ENCODE results near the gene ENGASE. TPM values are rescaled to one million over a fixed set of nuclear protein-coding genes. Genes with fewer than 3 reads are reported as not detected.

Gene ENGASE
- polyA plus RNA-seq, 1 of the 3 experiments (the other 2 are of a cell fraction) = 30.1 TPM

DNA sequence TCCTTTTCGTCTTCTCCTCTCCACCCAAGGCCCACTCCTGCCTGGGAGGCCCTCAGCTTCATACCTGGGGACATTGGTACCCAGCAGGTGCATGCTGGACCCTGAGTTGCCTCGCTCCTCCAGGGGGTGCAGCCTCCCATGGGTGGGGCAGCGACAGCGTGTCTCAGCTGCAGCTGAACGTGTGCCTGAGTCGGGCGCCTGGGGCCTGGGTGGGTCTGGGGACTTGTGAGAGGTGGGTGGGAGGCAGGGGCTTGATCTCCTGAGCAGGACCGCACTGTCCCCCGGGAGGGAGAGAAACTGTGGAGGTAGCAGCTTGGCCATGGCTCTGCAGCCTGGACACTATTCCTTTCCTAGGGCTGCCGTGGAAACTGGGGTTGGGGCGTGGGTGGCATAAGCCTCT, 24.8 kb upstream of the ENGASE start:
- Histone ChIP-seq H2AFZ (ENCODE audit: low read depth) (no peak overlapping the region), H3K9me3 (no peaks in the 10 kb centered on the region), H3K4me1 (ENCODE audit: control insufficient read depth in 1 of 2, insufficient read depth in 2 of 2, low read depth in 1 of 2, low read length in 1 of 2) (peaks cover 0 to 23% of the 10 kb centered on the region in 2 experiments; a peak in 2 of 4 replicates), H3K27ac (ENCODE audit: low read depth in 2 of 2, low read length in 1 of 2) (no peak overlapping the region), H3K27me3 (ENCODE audit: insufficient read depth) (no peaks in the 10 kb centered on the region), H3K4me2 (no peak overlapping the region), H3K79me2 (ENCODE audit: insufficient read depth) (no peaks in the 10 kb centered on the region), H3K4me3 (ENCODE audit: low read depth in 2 of 2, low read length in 1 of 2) (no peak overlapping the region), H3K9me2 (no peaks in the 10 kb centered on the region), H3K36me3 (replicated peaks in 1 of 2; ENCODE audit: control insufficient read depth in 1 of 2, insufficient read depth in 2 of 2, low read length in 1 of 2) (no peaks in the 10 kb centered on the region), H3F3A (replicated peaks; ENCODE audit: insufficient read depth) (no peaks in the 10 kb centered on the region), H4K20me1 (ENCODE audit: insufficient read depth) (no peaks in the 10 kb centered on the region), H3K9ac (no peak overlapping the region)
- ChIA-PET CTCF (interaction anchor here (1.1 to 25.7 kb wide), 9 partner anchors 10 to 341 kb away, joined by 3 to 529 read pairs (median 4); partner anchors contain the start of gene C1QTNF1), POLR2A (no interaction called here)
- WGBS (ENCODE audit: low lambda C conversion rate) = 77% methylated on average over 10 of the region's 11 CpGs
- no peak for DNase-seq
- TF ChIP-seq, protein P1, sequence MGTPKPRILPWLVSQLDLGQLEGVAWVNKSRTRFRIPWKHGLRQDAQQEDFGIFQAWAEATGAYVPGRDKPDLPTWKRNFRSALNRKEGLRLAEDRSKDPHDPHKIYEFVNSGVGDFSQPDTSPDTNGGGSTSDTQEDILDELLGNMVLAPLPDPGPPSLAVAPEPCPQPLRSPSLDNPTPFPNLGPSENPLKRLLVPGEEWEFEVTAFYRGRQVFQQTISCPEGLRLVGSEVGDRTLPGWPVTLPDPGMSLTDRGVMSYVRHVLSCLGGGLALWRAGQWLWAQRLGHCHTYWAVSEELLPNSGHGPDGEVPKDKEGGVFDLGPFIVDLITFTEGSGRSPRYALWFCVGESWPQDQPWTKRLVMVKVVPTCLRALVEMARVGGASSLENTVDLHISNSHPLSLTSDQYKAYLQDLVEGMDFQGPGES (IDR thresholded peaks at IDR 0.05; ENCODE audit: low read depth, low read length) = no peak
- TF ChIP-seq MEF2A (IDR thresholded peaks at IDR 0.05; ENCODE audit: borderline replicate concordance, low read depth) (no peak), RAD21 (IDR thresholded peaks at IDR 0.05; ENCODE audit: low read length) (no peak), EP300 (IDR thresholded peaks at IDR 0.05; ENCODE audit: borderline replicate concordance in 1 of 2, low read depth in 1 of 2, low read length in 1 of 2) (no peak), MXI1 (IDR thresholded peaks at IDR 0.05; ENCODE audit: low read depth, low read length) (no peak), FOXM1 (IDR thresholded peaks at IDR 0.05; ENCODE audit: low read depth) (no peak), TAF1 (IDR thresholded peaks at IDR 0.05; ENCODE audit: borderline replicate concordance, low read depth, low read length) (no peak), RCOR1 (IDR thresholded peaks at IDR 0.05; ENCODE audit: low read length) (no peak), JUND (IDR thresholded peaks at IDR 0.05) (no peak)
- TF ChIP-seq, protein P2, sequence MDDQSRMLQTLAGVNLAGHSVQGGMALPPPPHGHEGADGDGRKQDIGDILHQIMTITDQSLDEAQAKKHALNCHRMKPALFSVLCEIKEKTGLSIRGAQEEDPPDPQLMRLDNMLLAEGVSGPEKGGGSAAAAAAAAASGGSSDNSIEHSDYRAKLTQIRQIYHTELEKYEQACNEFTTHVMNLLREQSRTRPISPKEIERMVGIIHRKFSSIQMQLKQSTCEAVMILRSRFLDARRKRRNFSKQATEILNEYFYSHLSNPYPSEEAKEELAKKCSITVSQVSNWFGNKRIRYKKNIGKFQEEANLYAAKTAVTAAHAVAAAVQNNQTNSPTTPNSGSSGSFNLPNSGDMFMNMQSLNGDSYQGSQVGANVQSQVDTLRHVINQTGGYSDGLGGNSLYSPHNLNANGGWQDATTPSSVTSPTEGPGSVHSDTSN (IDR thresholded peaks at IDR 0.05) = no peak
- TF ChIP-seq, protein P3, sequence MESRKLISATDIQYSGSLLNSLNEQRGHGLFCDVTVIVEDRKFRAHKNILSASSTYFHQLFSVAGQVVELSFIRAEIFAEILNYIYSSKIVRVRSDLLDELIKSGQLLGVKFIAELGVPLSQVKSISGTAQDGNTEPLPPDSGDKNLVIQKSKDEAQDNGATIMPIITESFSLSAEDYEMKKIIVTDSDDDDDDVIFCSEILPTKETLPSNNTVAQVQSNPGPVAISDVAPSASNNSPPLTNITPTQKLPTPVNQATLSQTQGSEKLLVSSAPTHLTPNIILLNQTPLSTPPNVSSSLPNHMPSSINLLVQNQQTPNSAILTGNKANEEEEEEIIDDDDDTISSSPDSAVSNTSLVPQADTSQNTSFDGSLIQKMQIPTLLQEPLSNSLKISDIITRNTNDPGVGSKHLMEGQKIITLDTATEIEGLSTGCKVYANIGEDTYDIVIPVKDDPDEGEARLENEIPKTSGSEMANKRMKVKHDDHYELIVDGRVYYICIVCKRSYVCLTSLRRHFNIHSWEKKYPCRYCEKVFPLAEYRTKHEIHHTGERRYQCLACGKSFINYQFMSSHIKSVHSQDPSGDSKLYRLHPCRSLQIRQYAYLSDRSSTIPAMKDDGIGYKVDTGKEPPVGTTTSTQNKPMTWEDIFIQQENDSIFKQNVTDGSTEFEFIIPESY (IDR thresholded peaks at IDR 0.05; ENCODE audit: borderline replicate concordance, low read depth) = no peak

DNA sequence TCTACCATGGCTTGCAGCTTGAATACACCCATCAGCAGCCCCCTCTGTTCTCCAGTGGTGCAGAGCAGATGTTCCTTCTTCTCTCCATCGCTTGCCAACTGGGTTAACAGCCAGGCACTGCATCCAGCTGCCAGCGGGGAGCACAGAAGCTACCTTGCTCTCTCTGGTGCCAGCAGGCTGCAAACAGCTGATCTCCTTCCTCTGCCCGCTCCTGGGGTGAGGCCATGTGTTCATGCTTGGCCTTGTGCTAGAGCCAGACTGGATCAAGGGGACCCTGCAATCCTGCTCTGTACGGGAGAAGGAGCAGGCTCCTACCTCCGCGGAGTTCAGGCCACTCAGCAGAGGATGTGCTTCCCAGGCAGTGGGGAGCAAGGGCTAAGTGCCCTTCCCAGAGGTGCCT, 24.1 kb upstream of the ENGASE start:
- DNase-seq = no peak
- Histone ChIP-seq H3K27ac (ENCODE audit: low read depth in 2 of 2, low read length in 1 of 2) (no peak overlapping the region), H3K4me2 (no peak overlapping the region), H3K4me3 (ENCODE audit: low read depth in 2 of 2, low read length in 1 of 2) (no peak overlapping the region), H3K4me1 (ENCODE audit: control insufficient read depth in 1 of 2, insufficient read depth in 2 of 2, low read depth in 1 of 2, low read length in 1 of 2) (peaks cover 0 to 22% of the 10 kb centered on the region in 2 experiments; a peak in 2 of 4 replicates), H3K36me3 (replicated peaks in 1 of 2; ENCODE audit: control insufficient read depth in 1 of 2, insufficient read depth in 2 of 2, low read length in 1 of 2) (no peaks in the 10 kb centered on the region), H4K20me1 (ENCODE audit: insufficient read depth) (no peaks in the 10 kb centered on the region), H2AFZ (ENCODE audit: low read depth) (no peak overlapping the region), H3K9me2 (no peaks in the 10 kb centered on the region), H3K9ac (no peak overlapping the region), H3K9me3 (no peaks in the 10 kb centered on the region), H3K27me3 (ENCODE audit: insufficient read depth) (no peaks in the 10 kb centered on the region), H3F3A (replicated peaks; ENCODE audit: insufficient read depth) (no peaks in the 10 kb centered on the region), H3K79me2 (ENCODE audit: insufficient read depth) (no peaks in the 10 kb centered on the region)
- POLR2A ChIA-PET = no interaction called here
- CTCF ChIA-PET = interaction anchor here (1.2 to 25.7 kb wide), 7 partner anchors 8 to 341 kb away, joined by 3 to 529 read pairs (median 13); partner anchors contain the start of gene C1QTNF1
- WGBS (ENCODE audit: low lambda C conversion rate) = 80% methylated on average over 6 of the region's 6 CpGs
- TF ChIP-seq NRF1 (IDR thresholded peaks at IDR 0.05; ENCODE audit: low read depth, low read length) = no peak
- TF ChIP-seq SIN3A (IDR thresholded peaks at IDR 0.05; ENCODE audit: borderline replicate concordance, low read depth, low read length) = no peak
- TF ChIP-seq MEF2A (IDR thresholded peaks at IDR 0.05; ENCODE audit: borderline replicate concordance, low read depth) = no peak
- TF ChIP-seq, protein P2 (IDR thresholded peaks at IDR 0.05) = no peak
- TF ChIP-seq MXI1 (IDR thresholded peaks at IDR 0.05; ENCODE audit: low read depth, low read length) = no peak
- no peak for TF ChIP-seq FOXJ3 (CRISPR knock-in tag; IDR thresholded peaks at IDR 0.05)
- no peak for TF ChIP-seq ELF1 (IDR thresholded peaks at IDR 0.05)
- no peak for TF ChIP-seq MAX (IDR thresholded peaks at IDR 0.05; ENCODE audit: low read depth)
- no peak for TF ChIP-seq TCF12 (IDR thresholded peaks at IDR 0.05)
- TF ChIP-seq TEAD4 (IDR thresholded peaks at IDR 0.05; ENCODE audit: borderline replicate concordance, insufficient read depth) = no peak
- TF ChIP-seq, protein P4, sequence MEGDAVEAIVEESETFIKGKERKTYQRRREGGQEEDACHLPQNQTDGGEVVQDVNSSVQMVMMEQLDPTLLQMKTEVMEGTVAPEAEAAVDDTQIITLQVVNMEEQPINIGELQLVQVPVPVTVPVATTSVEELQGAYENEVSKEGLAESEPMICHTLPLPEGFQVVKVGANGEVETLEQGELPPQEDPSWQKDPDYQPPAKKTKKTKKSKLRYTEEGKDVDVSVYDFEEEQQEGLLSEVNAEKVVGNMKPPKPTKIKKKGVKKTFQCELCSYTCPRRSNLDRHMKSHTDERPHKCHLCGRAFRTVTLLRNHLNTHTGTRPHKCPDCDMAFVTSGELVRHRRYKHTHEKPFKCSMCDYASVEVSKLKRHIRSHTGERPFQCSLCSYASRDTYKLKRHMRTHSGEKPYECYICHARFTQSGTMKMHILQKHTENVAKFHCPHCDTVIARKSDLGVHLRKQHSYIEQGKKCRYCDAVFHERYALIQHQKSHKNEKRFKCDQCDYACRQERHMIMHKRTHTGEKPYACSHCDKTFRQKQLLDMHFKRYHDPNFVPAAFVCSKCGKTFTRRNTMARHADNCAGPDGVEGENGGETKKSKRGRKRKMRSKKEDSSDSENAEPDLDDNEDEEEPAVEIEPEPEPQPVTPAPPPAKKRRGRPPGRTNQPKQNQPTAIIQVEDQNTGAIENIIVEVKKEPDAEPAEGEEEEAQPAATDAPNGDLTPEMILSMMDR (IDR thresholded peaks at IDR 0.05) = no peak
